HepG2 (cell line): Measurements from ENCODE around the gene SPCS1. TPM values are rescaled to one million over a fixed set of nuclear protein-coding genes. Genes with fewer than 3 reads are reported as not detected.

ENCODE experiments used
- ARID4A ChIP-seq: sonication (generic); formaldehyde crosslinking; IDR thresholded peaks from 2 replicates; pipeline ENCODE4 v1.5.0; 2020; ENCODE audit warnings: mild to moderate bottlenecking, missing genetic modification reagents, borderline replicate concordance
- GATA4 ChIP-seq: sonication (generic); IDR thresholded peaks from 2 replicates; pipeline ENCODE4 v1.6.1; 2016; ENCODE audit warnings: antibody characterized with exemption, low read depth, borderline replicate concordance
- HMGXB4 ChIP-seq, 2 experiments: sonication (generic) in 1 of 2; formaldehyde crosslinking in 1 of 2; IDR thresholded peaks; 2 replicates each; pipeline versions ENCODE4 v1.4.0 to v1.6.1; 2018 to 2020; ENCODE audit warnings: missing genetic modification reagents in 2 of 2, borderline replicate concordance in 1 of 2, low read depth in 1 of 2, mild to moderate bottlenecking in 1 of 2, missing biosample characterization in 1 of 2
- MAFF ChIP-seq: IDR thresholded peaks from 2 replicates; pipeline ENCODE4 v1.6.1; 2011; ENCODE audit warnings: low read depth, low read length, improper control_type of control experiment
- MAX ChIP-seq: IDR thresholded peaks from 2 replicates; pipeline ENCODE4 v1.6.1; 2012; ENCODE audit warnings: inconsistent platforms
- NFE2L2 ChIP-seq: fragments of 150-350 bp; IDR thresholded peaks from 2 replicates; pipeline ENCODE4 v1.6.1; 2014; ENCODE audit warnings: low read length
- NR2F2 ChIP-seq: IDR thresholded peaks from 2 replicates; pipeline ENCODE4 v1.6.1; 2012; ENCODE audit warnings: low read depth, inconsistent platforms, borderline replicate concordance
- PLRG1 ChIP-seq: fragments of 450-650 bp; conservative IDR thresholded peaks from 2 replicates; pipeline ENCODE4 v1.6.1; 2016
- RNF219 ChIP-seq: sonication (generic); formaldehyde crosslinking; IDR thresholded peaks from 2 replicates; pipeline ENCODE4 v1.5.0; 2020; ENCODE audit warnings: mild to moderate bottlenecking, missing genetic modification reagents
- XBP1 ChIP-seq: sonication (generic); formaldehyde crosslinking; IDR thresholded peaks from 2 replicates; pipeline ENCODE4 v1.5.0; 2020; ENCODE audit warnings: missing genetic modification reagents
- ZBTB37 ChIP-seq: sonication (generic); formaldehyde crosslinking; IDR thresholded peaks from 2 replicates; pipeline ENCODE4 v1.4.0; 2020; ENCODE audit warnings: mild to moderate bottlenecking, missing genetic modification reagents
- ZBTB43 ChIP-seq: sonication (generic); formaldehyde crosslinking; conservative IDR thresholded peaks from 2 replicates; pipeline ENCODE4 v1.4.0; 2020; ENCODE audit warnings: missing genetic modification reagents
- ZNF263 ChIP-seq: sonication (generic); formaldehyde crosslinking; IDR thresholded peaks from 2 replicates; pipeline ENCODE4 v1.4.0; 2020; ENCODE audit warnings: missing genetic modification reagents
- ZNF615 ChIP-seq: sonication (generic); formaldehyde crosslinking; IDR thresholded peaks from 2 replicates; pipeline ENCODE4 v1.5.0; 2020; ENCODE audit warnings: mild to moderate bottlenecking, missing genetic modification reagents, borderline replicate concordance
- polyA plus RNA-seq, 8 experiments: library from polyadenylated mRNA; depleted of rRNA in 3 of 8; stranded (reverse) in 7 of 8; unstranded in 1 of 8; fragments of >200 nt; fragmentation: Illumina TruSeq in 4 of 8; extraction: Trizol in 4 of 8; gene quantifications; 2 replicates each; pipeline versions ENCODE4 v1.2.1 to v1.2.3, GENCODE V29; 2011 to 2016; ENCODE audit warnings: low read depth in 4 of 8, missing spikeins in 1 of 8, mixed read lengths in 1 of 8; ENCODE audit not compliant: insufficient read depth in 1 of 8
- total RNA-seq, 5 experiments: library from RNA; depleted of rRNA; stranded (reverse); fragments of >200 nt; fragmentation: Illumina TruSeq; extraction: Trizol; gene quantifications; 2 replicates each; pipeline ENCODE4 v1.2.3, GENCODE V29; 2016; ENCODE audit warnings: low read depth in 1 of 5

Gene SPCS1
- total and polyA plus RNA-seq, 2 of the 13 experiments (the other 11 are each of a cell fraction or from before 2014, with no cell fraction given), result 84.6 to 120 TPM

GRCh38 chr3:52685709-52686691, 19.9 kb upstream of the SPCS1 start, which contains the start of the genes GNL3 and PBRM1 (continued):
- TF ChIP-seq MAFF, result no peak
- peak; percentile 99 for TF ChIP-seq ARID4A
- peak; percentile 76; the same call in 1 of the 2 replicates for TF ChIP-seq NR2F2
- TF ChIP-seq NFE2L2, result no peak
- no peak for TF ChIP-seq RNF219 (CRISPR knock-in tag)
- peak; percentile 100 for TF ChIP-seq MAX
- peak; percentile 61 for TF ChIP-seq ZNF263 (CRISPR knock-in tag)
- TF ChIP-seq ZBTB37, result 0 out of 2 replicates have a peak, but pooled peaks have one; percentile 31
- TF ChIP-seq HMGXB4 (CRISPR knock-in tag; IDR thresholded peaks at IDR 0.05; ENCODE audit: borderline replicate concordance in 1 of 2, low read depth in 1 of 2), result peak; percentile 83 to 89; a peak in 3 of 4 replicates
- TF ChIP-seq GATA4, result no peak
- no peak for TF ChIP-seq PLRG1
- TF ChIP-seq ZBTB43, result peak; percentile 49; the same call in 1 of the 2 replicates
- TF ChIP-seq ZNF615, result no peak
- peak; percentile 82; the same call in 1 of the 2 replicates for TF ChIP-seq XBP1 (CRISPR knock-in tag)
